Measurements from ENCODE around the gene TP53INP2.

DNA sequence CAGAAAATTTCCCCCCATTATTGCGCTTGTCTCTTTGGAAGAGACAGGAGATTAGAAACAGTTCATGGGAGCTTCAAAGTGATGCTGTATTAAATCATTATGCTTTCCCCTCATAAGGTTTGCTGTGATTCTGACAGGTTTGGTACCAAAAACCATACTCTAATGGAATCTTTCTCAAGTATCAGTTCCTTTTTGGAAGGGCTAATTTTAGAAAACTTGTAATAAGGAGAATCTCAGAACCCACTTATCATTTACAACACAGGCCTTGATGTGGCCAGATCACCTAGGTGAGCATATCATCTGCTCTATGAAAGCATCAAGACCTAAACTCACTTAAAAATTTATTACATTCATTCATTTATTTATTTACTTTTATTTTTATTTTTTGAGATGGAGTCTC lies 51.2 kb downstream of the TP53INP2 start:
- TF ChIP-seq, protein P1, sequence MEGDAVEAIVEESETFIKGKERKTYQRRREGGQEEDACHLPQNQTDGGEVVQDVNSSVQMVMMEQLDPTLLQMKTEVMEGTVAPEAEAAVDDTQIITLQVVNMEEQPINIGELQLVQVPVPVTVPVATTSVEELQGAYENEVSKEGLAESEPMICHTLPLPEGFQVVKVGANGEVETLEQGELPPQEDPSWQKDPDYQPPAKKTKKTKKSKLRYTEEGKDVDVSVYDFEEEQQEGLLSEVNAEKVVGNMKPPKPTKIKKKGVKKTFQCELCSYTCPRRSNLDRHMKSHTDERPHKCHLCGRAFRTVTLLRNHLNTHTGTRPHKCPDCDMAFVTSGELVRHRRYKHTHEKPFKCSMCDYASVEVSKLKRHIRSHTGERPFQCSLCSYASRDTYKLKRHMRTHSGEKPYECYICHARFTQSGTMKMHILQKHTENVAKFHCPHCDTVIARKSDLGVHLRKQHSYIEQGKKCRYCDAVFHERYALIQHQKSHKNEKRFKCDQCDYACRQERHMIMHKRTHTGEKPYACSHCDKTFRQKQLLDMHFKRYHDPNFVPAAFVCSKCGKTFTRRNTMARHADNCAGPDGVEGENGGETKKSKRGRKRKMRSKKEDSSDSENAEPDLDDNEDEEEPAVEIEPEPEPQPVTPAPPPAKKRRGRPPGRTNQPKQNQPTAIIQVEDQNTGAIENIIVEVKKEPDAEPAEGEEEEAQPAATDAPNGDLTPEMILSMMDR (IDR thresholded peaks at IDR 0.05): no peak
- TF ChIP-seq EZH2 (IDR thresholded peaks at IDR 0.05; ENCODE audit: borderline replicate concordance, insufficient read depth, low read depth, low read length, poor library complexity, severe bottlenecking): no peak
